HT-29 (cell line): ENCODE data around the gene PXK. TPM values are rescaled to one million over a fixed set of nuclear protein-coding genes. Genes with fewer than 3 reads are reported as not detected.

Experiments
- DNase-seq: peaks from one replicate; pipeline ENCODE4 v3.0.0-alpha.2; 2015; ENCODE audit warnings: low spot score
- small RNA-seq: library from RNA; depleted of rRNA; stranded (forward); fragments of <200 nt; gene quantifications from one replicate; pipeline ENCODE3, GENCODE V24; 2014
- total RNA-seq: library from RNA; depleted of rRNA; stranded (reverse); fragments of >200 nt; shearing (Covaris generic); gene quantifications from 2 replicates; pipeline ENCODE4 v1.2.3, GENCODE V29; 2014; rRNA removed

Gene PXK
- total RNA-seq, 1 experiment from 2014 or later: 0.89 TPM

DNA sequence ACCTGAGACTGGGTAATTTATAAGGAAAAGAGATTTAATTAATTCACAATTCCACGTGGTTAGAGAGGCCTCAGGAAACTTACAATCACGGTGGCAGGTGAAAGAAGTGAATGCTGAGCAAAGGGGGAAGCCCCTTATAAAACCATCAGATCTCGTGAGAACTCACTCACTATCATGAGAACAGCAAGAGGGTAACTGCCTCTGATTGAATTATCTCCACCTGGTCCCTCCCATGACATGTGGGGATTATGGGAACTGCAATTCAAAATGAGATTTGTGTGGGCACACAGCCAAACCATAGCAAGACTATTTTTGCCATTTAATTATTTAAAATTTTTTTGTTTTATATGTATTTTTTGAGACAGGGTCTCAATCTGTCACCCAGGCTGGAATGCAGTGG lies 132.2 kb downstream of the PXK start:
- DNase-seq: no peak

DNA sequence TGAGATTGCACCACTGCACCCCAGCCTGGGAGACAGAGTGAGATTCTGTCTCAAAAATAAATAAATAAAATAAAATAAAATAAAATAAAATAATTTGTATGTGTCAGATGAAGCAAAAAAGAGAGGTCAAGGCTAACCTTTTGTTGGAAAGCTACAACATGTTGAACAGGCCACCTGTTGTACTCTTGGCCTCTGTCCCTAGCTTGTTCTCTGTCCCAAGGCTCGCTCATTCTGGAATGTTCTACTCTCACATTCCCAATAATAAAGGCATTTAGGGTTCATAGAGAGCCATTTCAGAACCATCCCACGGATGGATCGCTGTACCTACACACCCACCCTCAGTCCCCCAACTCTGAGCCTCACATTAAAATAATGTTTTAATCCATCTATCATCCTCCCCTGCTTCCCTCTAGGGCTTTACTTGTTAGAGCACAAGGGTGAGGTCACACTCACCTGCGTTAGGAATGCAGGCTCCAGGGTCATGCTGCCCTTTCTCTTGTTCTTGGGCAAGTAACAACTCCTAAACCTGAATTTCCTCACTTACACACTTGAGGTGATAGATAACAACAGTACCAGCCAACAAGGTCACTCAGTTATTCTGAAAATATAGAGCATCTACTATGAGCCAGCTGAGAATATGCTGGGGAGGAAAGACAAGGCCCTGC lies 134.3 kb downstream of the PXK start:
- DNase-seq: no peak

- no peak for DNase-seq
Measured at GRCh38 chr3:58469096-58469495, 136.4 kb downstream of the PXK start.

- DNase-seq: no peak
Measured at GRCh38 chr3:58470363-58471024, 137.8 kb downstream of the PXK start.

GRCh38 chr3:58471025-58471887 lies 138.6 kb downstream of the PXK start:
- peak; percentile 71 for DNase-seq

DNA sequence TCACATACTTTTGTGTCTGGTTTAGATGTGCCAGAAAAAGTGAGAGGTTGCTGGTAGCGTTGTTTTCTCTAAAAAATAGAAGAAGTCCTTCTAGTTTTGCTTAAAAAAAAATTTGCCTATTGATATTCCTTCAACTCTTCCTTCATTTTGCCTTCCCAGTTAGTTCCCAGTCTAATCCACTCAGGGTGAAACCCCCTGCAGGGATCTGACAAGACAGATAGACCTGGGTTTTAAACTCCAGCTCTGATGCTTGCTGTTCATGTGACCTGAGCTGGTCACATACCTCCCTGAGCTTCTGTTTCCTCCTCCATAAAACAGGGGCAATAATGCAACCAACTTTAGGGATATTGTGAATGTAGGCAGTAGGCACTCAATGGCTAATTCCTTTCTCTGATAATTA lies 140.6 kb downstream of the PXK start:
- DNase-seq: no peak

DNA sequence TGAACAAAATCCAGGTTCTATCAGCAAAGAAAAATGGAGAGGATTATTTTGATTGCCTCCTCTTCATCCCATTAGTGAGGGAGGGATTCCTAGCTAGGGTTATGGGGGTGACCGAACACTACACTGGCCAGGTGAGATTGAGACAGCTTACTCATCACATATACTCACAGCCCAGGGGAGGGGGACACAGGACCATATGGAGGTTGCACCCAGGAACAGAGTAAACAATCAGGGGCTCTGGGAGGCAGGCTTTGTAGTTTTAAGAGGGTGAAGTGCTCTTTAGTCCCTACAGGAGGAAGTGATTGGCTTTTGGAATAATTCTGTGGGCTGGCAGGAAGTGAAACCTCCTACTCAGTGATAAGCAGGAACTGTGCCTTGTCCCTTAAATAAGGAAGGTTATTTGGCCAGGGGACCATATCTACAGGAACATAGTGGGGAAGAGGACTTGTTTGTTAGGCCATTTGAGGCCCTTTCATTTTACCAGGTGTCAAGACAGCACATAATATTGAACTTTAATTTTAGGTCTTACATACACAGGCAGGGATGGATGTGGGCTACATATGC lies 141.7 kb downstream of the PXK start:
- no peak for DNase-seq

GRCh38 chr3:58474967-58475578 lies 142.4 kb downstream of the PXK start:
- DNase-seq: no peak

Small RNA genes within 50 kb of the gene (small RNA-seq; reads per million reads assigned to genes)
- not detected for gene AC098479.1

Other genes starting within 250 kb of the PXK start
- not detected in 2 replicates for gene DNASE1L3, start 121.9 kb upstream of the PXK start, total RNA-seq
- gene ABHD6, start 95.1 kb upstream of the PXK start, total RNA-seq: 6.1 and 10.5 TPM in 2 replicates
- 6.5 and 8.1 TPM in 2 replicates for gene RPP14, start 26.6 kb upstream of the PXK start, total RNA-seq
- gene HTD2, start 26.4 kb upstream of the PXK start, total RNA-seq: 0.34 and 1.3 TPM in 2 replicates
- gene PDHB, start 100.9 kb downstream of the PXK start, total RNA-seq: 34.2 and 47.8 TPM in 2 replicates
- 1.2 and 1.3 TPM in 2 replicates for gene KCTD6, start 159.2 kb downstream of the PXK start, total RNA-seq
- gene ACOX2, start 204.3 kb downstream of the PXK start, total RNA-seq: not detected in 2 replicates
- gene FAM107A, start 244.5 kb downstream of the PXK start, total RNA-seq: 0.10 TPM in 1 of 2 replicates, not detected in the other